HG02763 (cell line): ENCODE measurements around the gene XXYLT1.

Experiments used
- ATAC-seq: cut with Tn5 transposase; IDR thresholded peaks from one replicate; pipeline ENCODE4 v1.9.1; 2021; ENCODE audit warnings: mild to moderate bottlenecking, moderate library complexity; ENCODE audit not compliant: unreplicated experiment

XXYLT1 gene

GRCh38 chr3:195155570-195156241 is 115.3 kb downstream of the XXYLT1 start:
- ATAC-seq = no peak

GRCh38 chr3:195154793-195155535 is 116.0 kb downstream of the XXYLT1 start:
- ATAC-seq = no peak

- ATAC-seq = no peak
Measured at GRCh38 chr3:195154111-195154791, 116.7 kb downstream of the XXYLT1 start.

GRCh38 chr3:195153653-195154052 is 117.3 kb downstream of the XXYLT1 start:
- no peak for ATAC-seq

GRCh38 chr3:195153130-195153529 is 117.8 kb downstream of the XXYLT1 start:
- no peak for ATAC-seq

DNA sequence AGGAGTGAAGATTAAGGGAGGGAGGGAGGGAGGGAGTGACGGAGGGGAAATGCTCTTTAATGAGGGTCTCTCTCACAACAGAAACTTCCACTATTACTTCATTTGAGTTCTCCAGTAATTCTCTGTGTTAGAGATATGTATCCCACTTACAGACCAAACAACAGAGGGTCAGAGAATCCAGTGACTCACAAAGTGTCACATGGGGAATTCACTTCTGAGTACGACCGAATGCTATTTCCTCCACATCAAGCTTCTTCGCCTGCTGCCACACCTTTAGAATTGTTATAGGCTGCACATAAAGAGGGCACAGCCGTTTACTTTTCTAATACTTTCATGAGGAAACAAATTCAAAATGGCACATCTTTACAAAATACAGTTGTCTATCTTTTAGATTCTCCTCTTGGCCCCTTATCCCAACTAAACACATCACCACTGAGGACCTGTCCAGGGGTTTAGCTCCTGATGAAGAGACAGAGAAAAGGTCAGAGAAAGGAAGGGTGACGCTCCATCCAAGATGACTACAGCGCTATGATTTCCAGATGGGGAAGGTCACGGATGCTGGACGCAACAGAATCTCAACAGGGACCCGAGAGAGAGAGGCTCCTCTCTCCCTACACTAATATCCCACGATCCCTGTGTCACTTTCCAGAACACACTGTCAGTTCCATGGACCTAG is 119.0 kb downstream of the XXYLT1 start:
- ATAC-seq = no peak

GRCh38 chr3:195151402-195151801 is 119.6 kb downstream of the XXYLT1 start:
- ATAC-seq = no peak

DNA sequence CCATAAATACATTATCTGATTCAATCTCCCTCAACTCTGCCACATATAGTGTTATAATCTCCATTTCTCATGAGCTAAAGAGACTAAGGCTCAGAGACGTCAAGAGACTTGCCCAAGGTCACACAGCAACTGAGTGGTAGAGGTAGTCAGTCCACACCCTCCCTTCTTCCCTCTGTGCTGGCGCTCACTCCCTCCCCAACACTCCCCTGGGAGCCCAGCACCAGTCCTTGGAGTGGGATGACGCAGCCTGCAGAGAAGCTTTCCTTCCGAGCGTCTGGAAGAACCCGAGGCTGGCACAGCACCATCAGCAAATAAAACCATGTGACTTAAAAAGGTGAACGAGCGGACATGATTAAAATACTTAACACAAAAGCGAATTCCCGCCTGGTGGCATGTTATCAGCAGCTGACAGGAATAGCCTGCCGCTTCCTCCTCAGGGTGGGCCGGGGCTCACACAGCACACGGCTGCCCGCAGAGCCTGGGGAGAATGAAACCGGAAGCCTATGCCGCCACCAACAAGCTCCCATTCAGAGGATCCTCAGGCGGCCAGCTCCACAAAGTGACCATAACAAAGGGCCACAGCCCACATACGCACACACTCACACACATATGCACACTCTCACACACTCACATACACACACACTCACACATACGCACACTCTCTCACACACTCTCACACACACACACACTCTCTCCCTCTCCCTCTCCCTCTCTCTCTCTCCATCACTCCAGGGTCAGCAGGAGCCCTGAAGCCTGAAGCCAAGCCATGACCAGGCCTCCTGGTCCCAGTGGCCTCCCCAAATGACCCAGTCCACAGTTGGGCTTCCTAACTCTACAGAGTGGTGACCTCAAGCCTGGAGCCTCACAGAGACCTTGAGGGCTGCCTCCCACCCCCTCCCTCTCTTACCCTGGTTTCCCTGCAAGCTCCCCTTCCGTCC is 120.5 kb downstream of the XXYLT1 start:
- ATAC-seq = no peak

DNA sequence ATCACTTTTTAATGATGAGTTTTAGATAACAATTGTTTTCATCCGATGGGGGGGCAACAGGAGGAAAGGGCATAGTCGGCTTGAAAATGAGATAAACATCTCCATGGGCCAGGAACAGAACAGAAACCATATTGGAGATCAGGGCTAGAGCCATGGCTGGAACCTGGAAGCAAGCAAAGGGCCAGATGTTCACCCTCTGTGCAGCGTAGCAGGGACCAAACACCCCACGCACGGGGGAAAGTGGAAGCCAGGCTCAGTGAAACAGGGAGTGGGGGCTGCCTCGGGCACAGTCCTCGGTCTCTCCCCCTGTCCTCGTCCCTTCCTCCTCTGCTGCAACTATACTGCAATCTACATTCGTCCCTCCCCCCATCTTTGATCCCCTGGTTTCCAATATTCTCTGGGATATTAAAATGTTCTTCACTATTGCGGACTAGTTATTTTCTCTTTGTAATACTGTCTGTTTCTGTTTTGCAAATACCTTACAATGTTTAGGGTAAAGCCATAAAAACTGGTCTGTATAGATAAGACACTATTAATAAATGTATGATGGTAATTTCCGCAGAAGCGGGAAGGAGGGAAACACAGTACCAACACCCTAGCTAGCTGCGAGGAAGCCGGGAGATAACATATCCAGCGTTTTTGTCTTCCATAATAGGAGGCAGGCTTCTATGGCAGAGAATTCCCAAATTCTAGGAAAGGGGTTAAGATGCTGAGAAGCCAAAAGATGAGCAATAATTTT is 121.5 kb downstream of the XXYLT1 start:
- no peak for ATAC-seq

DNA sequence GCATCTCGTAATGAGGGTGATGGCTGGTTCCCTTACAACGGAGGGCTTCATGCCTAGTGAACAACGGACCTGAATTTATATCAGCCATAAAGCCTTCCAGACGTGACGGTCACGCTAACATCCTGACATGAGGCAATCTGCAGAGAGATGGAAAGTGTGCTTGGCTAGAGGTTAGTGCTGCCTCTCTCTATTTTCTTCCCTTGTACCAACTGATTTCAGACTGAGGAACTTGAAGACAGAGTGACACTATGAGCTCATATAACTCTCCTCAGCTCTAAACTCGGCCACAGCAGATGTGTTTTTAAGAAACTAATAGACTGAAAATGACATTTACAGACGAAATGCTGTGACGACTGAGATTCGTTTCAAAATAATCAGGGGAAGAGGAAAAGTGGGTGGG is 122.4 kb downstream of the XXYLT1 start:
- no peak for ATAC-seq

DNA sequence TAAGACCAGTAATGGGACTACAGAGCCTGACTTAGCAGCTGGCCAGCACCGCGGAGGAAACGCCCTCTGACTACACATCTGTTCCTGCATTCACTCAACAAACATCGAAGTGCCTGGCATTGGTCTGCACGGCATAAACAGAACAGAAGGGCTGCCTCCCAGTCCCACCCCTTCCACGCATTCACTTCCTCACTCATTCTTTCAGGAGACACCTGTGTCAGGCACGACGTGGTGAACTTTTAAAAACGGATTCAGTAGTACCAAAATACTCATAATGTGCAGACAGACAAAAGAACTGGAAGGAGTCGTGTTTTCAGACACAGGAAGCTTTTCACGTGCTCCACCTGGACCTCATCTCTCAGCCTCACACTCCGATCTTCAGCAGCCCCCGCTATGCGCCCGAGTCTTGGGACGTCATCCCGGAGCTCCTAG is 123.3 kb downstream of the XXYLT1 start:
- ATAC-seq = peak; percentile 81

GRCh38 chr3:195146131-195146530 is 124.8 kb downstream of the XXYLT1 start:
- ATAC-seq = no peak

DNA sequence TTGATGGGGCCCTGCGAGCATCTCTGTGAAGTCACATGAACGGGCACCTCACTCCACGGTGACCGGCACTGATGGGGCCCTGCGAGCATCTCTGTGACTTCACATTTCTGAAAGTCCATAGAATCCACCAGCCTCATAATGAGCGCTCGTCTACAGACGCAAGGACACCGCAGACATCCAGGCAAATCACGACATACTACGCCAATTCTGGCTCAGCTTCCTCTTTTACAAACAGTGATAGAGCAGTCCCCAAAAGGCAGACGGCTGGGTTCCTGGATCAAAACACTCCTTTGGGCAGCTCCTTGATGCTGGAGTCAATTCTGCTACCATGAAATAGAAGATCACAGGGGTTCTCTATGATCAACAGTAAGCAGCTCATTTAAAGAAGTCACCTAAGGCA is 125.4 kb downstream of the XXYLT1 start:
- no peak for ATAC-seq

- no peak for ATAC-seq
Measured at GRCh38 chr3:195143221-195143620, 127.7 kb downstream of the XXYLT1 start.

- ATAC-seq = no peak
Measured at GRCh38 chr3:195142519-195142918, 128.4 kb downstream of the XXYLT1 start.

DNA sequence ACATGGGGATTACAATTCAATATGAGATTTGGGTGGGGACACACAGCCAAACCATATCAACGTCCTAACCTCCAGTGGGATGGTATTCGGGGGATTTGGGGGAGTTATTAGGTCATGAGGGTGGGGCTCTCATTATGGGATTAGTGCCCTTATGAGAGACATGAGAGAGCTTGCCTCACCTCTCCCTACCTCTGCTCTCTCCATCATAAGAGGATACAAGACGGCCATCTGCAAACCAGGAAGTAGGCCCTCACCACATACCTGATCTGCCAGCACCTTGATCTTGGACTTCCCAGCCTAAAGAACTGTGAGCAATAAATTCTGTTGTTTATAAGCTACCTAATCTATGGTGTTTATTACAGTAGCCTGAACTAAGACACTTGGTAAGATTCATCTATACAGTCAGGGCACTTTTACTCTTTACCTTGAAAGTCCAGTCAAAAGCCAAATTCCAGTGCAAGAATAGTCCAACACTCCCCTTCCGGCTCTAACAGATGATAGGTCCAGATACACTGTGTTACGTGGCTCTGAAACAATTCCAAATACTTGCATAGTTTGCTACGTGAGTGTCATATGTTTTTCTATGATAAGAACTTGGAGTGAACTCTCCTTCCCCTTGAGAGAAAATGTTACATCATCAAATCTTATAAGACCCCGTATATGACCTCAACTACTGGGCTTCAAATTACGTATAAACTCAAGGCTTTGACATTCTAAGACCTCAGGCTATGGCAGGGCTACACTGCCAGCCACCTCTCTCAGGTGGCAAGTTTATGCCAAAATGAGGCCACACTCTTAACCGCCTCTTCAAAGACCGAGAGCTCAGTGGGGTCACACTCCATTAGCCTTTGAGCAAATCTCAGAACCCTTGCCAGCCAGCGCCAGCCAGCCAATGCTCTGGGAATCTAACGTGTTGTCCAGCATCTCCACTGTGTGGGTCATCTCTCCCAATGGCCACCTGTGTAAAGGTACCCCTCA is 129.9 kb downstream of the XXYLT1 start:
- ATAC-seq = no peak

GRCh38 chr3:195140410-195140809 is 130.5 kb downstream of the XXYLT1 start:
- no peak for ATAC-seq

- ATAC-seq = no peak
Measured at GRCh38 chr3:195139876-195140240, 131.1 kb downstream of the XXYLT1 start.
